Stimulated activated CD8-positive, alpha-beta memory T cell treated with anti-CD3 and anti-CD28 coated beads, Interleukin-7, amount 100 ng/mL, for 24 hours (primary cell): ENCODE data around the gene MATK.

Source experiments
- DNase-seq: peaks from one replicate; pipeline ENCODE4 v3.0.0-alpha.2; 2020; ENCODE audit warnings: low read depth

MATK gene

DNA sequence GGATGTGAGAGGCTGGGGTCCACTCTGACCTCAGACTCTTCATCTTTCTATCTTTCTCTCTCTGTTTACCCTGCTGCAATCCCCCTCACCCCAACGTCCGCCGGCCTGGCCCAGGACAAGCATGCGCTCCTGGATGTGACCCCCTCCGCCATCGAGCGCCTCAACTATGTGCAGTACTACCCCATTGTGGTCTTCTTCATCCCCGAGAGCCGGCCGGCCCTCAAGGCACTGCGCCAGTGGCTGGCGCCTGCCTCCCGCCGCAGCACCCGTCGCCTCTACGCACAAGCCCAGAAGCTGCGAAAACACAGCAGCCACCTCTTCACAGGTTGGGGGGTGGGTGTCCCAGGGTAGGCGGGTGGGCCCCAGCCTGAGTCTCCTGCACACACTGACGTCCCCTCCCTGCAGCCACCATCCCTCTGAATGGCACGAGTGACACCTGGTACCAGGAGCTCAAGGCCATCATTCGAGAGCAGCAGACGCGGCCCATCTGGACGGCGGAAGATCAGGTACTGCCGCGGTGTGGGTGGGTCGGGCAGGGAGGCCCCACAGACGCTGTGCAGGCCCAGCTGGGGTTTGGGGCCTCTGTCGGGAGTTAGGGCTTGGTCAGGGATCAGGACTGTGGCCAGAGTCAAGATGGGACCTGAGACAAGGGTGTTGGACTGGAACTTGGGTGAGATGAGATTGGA lies 39.7 kb downstream of the MATK start:
- DNase-seq: no peak

DNA sequence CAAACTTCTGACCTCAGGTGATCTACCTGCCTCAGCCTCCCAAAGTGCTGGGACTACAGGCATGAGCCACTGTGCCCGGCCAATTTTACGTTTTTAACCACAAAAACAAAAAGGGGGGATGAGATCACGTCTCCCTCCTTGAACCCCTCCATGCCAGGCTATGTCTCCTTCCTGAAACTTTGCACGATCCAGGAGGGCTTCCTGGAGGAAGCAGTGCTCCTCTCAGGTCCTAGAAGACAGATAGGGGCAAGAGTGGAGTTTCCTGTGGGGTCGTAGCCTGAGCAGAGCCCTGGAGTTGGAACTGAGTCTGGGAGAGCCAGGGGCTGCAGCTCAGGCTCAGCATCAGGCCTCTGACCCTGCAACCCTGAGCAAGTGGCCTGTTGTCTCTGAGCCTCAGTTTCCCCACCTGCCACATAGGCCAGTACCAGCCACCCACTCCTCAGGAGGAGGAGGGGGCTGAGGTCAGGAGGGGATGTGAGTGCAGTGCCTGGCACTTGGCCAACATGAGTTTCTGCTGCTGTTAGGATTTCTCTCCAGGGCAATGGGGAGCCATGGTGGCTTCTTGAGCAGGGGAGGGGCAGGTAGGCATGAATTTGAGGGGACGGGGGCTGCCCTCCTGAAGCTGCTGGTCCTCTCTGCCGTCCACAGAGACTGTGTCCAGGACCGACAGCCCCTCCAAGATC lies 40.7 kb downstream of the MATK start:
- DNase-seq: no peak

DNA sequence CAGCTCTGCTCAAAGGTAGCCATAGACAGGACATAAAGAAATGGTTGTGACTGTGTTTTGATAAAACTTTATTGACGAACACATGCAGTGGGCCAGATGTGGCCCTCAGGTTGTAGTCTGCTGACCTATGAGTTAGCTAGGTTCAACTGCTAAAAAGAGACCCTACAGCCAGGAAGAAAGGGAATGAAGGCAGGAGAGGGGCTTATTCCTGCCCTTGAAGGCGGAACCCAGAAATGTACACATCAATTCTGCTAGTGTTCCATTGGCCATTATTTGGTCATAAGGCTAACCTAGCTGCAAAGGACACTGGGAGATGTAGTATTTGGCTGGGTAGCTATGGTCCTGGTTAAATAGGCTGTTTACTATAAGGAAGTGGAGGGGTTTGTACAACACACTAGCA lies 42.7 kb downstream of the MATK start:
- DNase-seq: no peak

DNA sequence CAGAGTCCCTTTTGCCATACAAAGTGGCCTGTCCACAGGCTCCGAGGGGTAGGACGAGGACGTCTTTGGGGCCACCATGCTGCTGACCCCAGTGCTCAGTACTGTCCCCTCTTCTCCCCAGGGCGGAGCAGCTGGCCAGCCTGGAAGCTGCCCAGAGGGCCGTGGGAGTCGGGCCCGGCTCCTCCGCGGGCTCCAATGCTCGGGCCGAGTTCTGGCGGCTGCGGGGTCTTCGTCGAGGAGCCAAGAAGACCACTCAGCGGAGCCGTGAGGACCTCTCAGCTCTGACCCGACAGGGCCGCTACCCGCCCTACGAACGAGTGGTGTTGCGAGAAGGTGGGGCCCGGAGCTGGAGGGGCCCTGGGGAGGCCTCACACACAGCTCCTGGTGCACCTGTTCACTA lies 45.8 kb downstream of the MATK start:
- DNase-seq: no peak

DNA sequence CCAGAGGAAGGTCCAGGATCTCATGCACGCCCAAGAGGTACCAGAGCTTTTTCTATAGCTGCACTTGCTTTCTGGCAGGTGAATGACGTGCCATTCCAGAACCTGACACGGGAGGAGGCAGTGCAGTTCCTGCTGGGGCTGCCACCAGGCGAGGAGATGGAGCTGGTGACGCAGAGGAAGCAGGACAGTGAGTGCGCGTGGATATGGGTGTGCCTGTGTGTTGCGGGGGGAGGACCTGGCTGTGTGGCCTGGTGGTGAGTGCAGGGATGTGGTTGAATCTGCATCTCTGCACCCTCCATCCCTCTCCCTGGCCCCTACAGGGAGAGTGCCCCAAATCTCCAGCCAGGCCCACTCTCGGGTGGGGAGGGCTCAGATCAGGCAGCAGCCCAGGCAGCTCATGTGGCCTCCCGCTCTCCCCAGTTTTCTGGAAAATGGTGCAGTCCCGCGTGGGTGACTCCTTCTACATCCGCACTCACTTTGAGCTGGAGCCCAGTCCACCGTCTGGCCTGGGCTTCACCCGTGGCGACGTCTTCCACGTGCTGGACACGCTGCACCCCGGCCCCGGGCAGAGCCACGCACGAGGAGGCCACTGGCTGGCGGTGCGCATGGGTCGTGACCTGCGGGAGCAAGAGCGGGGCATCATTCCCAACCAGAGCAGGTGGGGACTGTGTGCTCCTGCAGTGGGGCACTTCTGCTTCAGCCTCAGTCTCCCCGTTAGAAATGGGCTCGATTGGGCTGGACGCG lies 47.5 kb downstream of the MATK start:
- DNase-seq: no peak

DNA sequence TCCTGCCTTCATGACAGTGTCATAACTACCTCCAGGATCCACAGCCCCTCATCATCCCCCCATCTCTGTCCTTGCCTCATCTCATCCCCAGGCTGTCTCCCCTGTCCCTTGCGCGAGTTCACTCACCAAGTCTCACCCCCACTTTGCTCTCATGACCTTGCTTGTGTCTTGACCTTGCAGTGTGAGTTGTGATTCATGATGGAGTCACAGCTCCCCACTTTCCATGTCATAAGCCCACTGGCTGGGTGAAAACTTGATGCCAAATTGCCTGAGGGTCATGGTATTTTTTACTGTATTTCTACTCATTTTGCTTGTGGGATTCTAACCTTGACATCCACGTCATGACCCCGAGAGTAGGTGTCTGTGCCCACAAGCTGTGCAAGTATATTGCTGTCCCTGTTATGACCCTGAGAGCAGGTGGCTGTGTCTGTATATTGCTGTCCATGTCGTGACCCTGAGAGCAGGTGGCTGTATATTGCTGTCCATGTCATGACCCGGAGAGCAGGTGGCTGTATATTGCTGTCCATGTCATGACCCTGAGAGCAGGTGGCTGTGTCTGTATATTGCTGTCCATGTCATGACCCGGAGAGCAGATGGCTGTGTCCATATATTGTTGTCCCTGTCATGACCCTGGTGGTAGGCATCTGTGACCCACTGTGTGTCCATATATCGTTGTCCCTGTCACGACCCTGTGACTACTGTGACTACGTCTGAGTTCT lies 48.5 kb downstream of the MATK start:
- no peak for DNase-seq

DNA sequence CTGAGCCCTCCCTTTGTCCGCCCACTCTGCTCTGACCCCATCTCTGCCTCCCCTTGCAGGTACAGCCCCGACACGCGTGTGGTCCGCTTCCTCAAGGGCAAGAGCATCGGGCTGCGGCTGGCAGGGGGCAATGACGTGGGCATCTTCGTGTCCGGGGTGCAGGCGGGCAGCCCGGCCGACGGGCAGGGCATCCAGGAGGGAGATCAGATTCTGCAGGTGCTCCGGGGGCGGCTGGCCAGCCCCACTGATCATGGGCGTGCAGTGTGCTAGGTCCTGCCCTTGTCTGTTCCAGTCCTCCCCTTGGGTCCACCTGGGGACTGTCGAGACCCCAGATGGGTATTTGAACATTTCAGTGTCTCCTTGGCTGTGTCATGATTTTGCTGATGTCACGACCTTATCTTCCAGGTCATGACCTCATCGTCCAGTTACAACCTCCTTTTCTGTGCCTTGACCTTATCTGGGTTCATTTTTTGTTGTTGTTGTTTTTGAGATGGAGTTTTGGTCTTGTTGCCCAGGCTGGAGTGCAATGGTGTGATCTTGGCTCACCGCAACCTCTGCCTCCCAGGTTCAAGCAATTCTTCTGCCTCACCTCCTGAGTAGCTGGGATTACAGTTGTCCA lies 50.0 kb downstream of the MATK start:
- DNase-seq: no peak

DNA sequence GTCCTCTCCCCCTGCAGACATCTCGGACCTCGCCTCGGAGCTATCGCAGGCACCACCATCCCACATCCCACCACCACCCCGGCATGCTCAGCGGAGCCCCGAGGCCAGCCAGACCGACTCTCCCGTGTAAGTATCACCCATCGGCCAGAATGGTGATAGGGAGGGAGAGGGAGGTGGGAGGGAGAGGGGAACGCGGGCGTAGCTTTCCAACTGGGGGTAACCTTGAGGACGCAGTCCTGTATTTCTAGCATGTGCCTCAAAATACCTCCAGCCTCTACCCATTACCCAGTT lies 51.9 kb downstream of the MATK start:
- no peak for DNase-seq

DNA sequence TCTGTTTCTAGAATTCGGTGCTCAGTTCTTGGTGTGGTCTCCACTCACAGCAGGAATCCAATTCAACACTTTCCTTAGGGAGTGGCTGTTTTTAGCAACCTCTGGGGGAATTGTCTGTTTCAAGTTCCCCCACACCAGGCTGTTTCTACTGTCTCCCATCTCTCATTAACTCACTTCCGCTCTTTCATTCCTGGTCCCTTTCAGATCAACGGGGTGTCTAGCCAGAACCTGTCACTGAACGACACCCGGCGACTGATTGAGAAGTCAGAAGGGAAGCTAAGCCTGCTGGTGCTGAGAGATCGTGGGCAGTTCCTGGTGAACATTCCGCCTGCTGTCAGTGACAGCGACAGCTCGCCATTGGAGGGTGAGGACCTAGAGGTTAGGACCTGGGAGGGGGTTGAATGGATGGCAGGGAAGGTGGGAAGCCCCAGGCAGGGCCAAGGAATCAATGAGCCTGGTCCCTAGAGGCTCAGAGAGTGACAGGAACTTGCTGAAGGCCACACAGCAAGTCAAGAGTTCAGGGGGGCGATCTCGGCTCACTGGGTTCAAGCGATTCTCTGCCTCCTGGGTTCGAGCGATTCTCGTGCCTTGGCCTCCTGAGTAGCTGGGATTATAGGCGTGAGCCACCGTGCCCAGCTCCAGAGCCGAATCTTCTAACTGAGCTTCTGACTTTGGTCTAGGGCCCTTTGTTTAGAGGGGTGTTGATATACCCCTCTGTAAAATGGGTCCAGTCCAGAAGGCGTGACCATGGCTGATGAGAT lies 52.5 kb downstream of the MATK start:
- no peak for DNase-seq

DNA sequence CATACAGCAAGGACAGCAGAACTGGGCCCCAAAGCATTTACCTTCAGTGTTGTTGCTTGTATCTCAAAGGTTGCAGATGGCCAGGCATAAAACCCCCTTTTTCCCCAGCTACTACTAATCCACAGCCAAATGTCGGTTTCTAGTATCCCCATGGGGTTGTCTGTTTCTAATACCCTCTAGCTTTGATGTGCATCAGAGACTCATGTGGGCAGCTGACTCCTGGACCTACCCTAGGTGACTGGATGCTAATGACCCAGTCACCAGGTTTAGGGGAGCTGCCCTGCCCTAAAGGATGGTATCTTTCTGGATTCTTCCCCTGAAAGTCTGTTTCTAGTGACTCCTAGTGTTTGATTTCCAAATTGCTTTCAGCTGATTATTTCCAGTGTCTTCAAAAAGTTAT lies 54.1 kb downstream of the MATK start:
- DNase-seq: no peak

DNA sequence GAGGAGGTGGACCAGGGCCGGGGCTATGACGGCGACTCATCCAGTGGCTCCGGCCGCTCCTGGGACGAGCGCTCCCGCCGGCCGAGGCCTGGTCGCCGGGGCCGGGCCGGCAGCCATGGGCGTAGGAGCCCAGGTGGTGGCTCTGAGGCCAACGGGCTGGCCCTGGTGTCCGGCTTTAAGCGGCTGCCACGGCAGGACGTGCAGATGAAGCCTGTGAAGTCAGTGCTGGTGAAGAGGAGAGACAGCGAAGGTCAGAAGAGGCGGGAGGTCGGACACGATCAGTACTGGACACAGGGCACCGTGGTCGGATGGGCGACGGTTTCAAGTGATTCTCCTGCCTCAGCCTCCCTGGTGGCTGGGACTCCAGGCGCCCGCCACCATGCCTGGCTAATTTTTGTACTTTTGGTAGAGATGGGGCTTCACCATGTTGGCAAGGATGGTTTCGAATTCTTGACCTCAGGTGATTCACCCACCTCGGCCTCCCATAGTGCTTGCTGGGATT lies 55.7 kb downstream of the MATK start:
- DNase-seq: no peak
